ENCODE measurements around the gene EIF2S1. TPM values are rescaled to one million over a fixed set of nuclear protein-coding genes. Genes with fewer than 3 reads are reported as not detected.

Gene EIF2S1
- total and polyA plus RNA-seq, 2 donors = 71.6 to 107 TPM

DNA sequence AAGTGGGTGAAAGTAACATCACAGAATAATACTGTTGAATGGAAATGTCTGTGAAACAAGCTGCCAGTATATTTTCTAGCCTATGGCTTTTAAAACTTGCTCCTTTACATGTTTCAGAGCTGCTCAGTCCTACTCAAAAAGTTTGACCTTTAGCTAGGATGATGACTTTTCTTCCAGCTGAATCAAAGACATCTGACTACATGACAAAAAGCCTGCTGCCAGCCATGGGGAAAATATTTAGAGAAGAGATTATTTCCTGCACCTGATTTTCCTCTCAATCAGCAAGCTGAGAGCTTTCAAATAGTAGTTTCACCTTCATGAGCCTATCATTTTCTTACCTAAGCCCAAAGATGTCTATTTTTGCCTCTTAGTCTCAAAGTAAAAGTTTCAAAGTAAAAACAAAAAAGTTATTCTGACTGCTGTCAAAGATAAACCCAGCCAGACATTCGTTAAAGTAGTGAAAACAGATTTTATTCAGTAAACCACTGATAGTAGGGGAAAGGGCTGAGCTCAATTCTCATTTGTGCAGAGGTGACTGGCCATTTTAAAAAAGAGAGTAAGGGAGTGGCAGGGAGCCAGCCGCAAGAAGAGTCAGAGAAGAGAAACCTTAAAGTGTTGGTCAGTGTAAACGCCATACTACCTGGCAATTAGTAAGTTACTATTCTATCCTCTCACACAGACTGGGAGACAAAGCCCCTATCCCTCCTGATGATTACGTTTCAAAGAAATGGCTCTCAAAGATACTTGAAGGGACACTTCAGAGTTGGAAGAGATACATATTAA lies 2.8 kb upstream of the EIF2S1 start:
- H3K4me1 ChIP-seq (ENCODE audit: insufficient read depth) = peaks cover 6% of the 10 kb centered on the region
- no peak overlapping the region for H3K4me3 ChIP-seq (ENCODE audit: low read depth, low read length)
- DNase-seq (ENCODE audit: extremely low spot score) = no peak
- H3K36me3 ChIP-seq (ENCODE audit: insufficient read depth) = no peaks in the 10 kb centered on the region
- WGBS = 58% methylated on average over 4 of the region's 4 CpGs
- no peak overlapping the region for H3K27ac ChIP-seq (ENCODE audit: low read depth)

DNA sequence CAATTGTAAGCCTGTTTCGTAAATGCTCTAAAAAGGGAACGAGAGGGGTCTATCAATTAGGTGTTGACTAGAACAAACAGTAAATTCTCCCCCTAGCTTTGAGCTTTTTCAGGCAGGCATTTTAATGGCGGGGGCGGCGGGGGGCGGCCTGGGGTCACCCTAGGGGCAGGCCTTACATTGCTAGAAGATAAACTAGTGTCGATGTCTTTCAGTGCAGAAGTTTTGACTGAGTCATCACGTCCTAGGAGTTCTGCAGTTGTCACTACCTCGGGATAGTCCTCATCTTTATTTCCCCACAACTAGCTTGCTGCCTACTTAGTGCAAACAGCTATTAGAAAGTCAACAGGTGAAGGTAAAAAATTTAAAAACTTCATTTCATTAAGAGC lies 2.2 kb upstream of the EIF2S1 start:
- Histone ChIP-seq H3K36me3 (ENCODE audit: insufficient read depth) (no peaks in the 10 kb centered on the region), H3K4me1 (ENCODE audit: insufficient read depth) (peaks cover 6% of the 10 kb centered on the region), H3K27ac (ENCODE audit: low read depth) (no peak overlapping the region), H3K4me3 (ENCODE audit: low read depth, low read length) (no peak overlapping the region)
- no peak for DNase-seq (ENCODE audit: extremely low spot score)
- 64% methylated on average over 9 of the region's 9 CpGs for WGBS

DNA sequence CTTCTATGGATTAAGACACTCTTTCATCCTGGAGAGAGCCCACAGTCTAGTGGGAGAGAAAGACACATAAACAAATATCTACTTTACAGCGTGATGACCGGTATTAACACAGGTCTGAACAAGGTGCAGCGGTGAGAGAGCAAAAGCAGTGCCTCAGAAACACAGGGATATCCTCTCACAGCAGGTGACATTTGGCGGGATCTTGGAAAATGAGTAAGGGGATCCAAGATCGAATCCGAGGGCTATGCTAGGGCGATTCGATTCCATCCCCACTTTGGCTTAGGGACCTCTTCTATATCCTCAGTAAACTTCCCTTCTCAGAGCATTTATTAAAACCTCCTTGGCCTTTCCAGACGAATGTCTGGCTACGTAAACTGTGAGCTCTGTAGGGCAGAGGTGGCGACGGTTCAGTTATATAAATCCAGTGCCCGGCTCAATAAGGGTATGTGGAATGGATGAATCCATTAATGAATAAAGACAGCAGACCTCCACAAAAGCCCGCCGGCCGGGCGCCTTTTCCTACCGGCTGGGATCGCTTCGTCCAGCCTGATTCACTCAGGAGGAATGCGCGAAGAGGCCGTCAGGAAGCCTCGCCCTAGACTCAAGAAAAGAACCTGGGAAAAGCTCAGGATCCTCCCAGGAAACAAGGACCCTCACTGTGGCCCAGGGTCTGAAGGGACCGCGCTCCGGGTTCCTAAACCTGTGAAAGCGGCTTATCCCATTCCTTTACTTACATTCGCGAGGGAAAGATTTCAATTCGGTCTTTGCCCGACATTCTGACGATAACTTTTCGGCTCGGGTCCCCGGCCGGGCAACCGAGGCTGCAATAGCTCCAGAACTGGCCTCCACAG lies 979 bp upstream of the EIF2S1 start:
- no peak for DNase-seq (ENCODE audit: extremely low spot score)
- H3K4me1 ChIP-seq (ENCODE audit: insufficient read depth) = peaks cover 6% of the 10 kb centered on the region
- peak overlapping the region; percentile 72 for H3K4me3 ChIP-seq (ENCODE audit: low read depth, low read length)
- peak overlapping the region; percentile 87 for H3K27ac ChIP-seq (ENCODE audit: low read depth)
- WGBS = 1% methylated on average over 38 of the region's 38 CpGs
- H3K36me3 ChIP-seq (ENCODE audit: insufficient read depth) = no peaks in the 10 kb centered on the region

DNA sequence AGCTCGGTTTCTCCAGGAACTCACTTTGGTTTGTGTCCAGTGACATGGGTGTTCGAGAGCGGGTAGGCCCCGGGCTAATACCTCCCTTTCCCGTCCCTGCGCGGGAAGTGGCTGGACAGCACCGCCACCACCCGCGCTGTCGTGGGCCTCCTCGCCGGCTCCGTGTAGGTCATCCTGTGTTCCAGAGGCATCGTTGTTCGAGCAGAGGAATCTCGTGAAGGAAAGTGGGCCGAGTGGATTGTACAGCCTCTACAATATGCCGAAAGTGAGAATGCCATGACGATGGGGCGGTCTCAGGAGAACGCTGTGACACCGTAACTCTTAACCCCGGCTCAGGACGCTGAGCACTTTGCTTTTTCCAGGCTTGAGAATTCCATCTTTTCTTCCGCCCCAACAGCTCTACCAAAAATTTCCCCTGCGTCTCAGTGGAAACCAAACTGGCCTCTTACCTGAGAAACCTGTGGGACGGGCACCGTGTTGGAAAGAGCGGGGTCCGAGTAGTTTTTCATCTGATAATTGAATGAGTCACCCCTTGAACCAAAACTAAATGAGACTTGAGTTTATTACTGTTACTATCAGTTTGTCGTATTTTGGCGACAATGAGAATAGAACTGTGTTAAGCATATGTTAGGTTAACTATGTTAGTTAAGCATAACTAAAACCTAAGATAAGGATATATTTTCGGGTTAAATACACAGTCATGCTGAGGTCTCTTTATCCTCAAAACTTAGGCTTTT lies 510 bp downstream of the EIF2S1 start:
- Histone ChIP-seq H3K4me1 (ENCODE audit: insufficient read depth) (peaks cover 6% of the 10 kb centered on the region), H3K36me3 (ENCODE audit: insufficient read depth) (no peaks in the 10 kb centered on the region), H3K4me3 (ENCODE audit: low read depth, low read length) (peak overlapping the region; percentile 63), H3K27ac (ENCODE audit: low read depth) (no peak overlapping the region)
- WGBS = 1% methylated on average over 34 of the region's 34 CpGs
- no peak for DNase-seq (ENCODE audit: extremely low spot score)

DNA sequence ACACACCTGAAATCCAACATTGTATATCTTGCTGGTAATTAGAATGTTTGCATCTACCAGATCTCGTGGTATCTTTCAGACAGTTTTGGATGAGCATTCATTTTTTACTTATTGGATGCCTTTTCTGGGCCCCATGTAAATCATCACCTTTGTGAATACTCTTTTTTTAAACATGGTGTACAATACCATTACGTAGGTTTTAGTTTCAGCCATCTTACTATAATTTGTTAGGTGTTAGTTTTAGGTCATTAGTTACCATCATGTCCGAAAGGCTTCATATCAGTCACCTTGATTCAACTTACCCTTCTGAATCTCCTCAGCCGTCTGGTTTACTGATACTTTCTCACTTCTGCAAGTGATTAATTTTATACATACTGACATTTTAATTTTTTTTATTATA lies 5.3 kb downstream of the EIF2S1 start:
- peaks cover 2% of the 10 kb centered on the region for H3K36me3 ChIP-seq (ENCODE audit: insufficient read depth)
- peaks cover 4% of the 10 kb centered on the region for H3K4me1 ChIP-seq (ENCODE audit: insufficient read depth)

DNA sequence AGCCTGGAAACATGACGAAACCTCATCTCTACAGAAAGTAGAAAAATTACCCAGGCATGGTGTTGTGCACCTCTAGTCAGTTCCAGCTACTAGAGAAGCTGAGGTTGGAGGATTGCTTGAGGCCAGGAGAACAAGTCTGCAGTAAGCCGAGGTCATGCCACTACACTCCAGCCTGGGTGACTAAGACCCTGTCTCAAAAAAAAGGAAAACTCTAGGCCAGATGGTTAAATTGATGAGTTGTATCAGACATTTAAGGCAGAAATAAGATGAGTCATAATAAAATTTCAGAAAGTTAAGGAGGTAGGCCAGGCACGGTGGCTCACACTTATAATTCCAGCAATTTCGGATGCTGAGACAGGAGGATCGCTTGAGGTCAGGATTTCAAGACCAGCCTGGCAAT lies 10.7 kb downstream of the EIF2S1 start:
- 85% methylated on average over 5 of the region's 5 CpGs for WGBS
- Histone ChIP-seq H3K4me3 (ENCODE audit: low read depth, low read length) (no peak overlapping the region), H3K36me3 (ENCODE audit: insufficient read depth) (peaks cover 2% of the 10 kb centered on the region), H3K27ac (ENCODE audit: low read depth) (no peak overlapping the region), H3K4me1 (ENCODE audit: insufficient read depth) (no peaks in the 10 kb centered on the region)
- DNase-seq (ENCODE audit: extremely low spot score) = no peak

More for the DNA sequence above, 5.3 kb downstream of the EIF2S1 start:
- Histone ChIP-seq H3K4me3 (ENCODE audit: low read depth, low read length) (no peak overlapping the region), H3K27ac (ENCODE audit: low read depth) (no peak overlapping the region)
- no peak for DNase-seq (ENCODE audit: extremely low spot score)
- 94% methylated on average over 4 of the region's 4 CpGs for WGBS

DNA sequence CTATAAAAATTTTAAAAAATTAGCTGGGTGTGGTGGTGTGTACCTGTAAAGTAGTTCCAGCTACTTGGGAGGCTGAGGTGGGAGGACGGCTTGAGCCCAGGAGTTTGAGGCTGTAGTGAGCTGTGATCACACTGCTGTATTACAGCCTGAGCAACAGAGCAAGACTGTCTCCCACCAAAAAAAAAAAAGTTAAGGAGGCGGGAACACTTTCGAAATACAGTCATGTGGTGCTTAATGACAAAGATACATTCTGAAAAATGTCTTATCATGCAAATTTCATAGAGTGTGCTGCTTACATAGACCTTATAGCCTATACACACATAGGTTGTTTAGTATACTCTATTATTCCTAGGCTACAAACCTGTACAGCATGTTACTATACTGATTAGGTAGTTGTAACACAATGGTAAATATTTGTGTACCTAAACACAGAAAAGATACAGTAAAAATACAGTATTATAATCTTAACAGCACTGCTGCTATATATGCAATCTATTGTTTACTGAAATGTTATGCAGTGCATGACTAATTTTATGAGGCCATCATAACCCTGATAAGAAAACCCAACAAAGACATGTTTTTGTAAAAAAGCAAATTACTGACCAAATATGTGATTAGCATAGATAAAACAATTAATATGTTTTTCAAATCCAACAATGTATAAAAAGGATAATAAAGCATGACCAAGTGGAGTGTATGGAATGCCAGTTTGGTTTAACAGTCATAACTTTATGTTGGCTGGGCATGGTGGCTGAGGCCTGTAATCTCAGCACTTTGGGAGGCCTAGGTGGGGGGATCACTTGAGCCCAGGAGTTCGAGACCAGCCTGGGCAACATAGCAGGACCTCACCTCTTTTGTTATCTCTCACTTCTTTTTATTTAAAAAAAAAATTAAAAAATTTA lies 11.4 kb downstream of the EIF2S1 start:
- DNase-seq (ENCODE audit: extremely low spot score) = no peak
- Histone ChIP-seq H3K27ac (ENCODE audit: low read depth) (no peak overlapping the region), H3K36me3 (ENCODE audit: insufficient read depth) (peaks cover 2% of the 10 kb centered on the region), H3K4me3 (ENCODE audit: low read depth, low read length) (no peak overlapping the region), H3K4me1 (ENCODE audit: insufficient read depth) (no peaks in the 10 kb centered on the region)
- WGBS = 96% methylated on average over 4 of the region's 4 CpGs

DNA sequence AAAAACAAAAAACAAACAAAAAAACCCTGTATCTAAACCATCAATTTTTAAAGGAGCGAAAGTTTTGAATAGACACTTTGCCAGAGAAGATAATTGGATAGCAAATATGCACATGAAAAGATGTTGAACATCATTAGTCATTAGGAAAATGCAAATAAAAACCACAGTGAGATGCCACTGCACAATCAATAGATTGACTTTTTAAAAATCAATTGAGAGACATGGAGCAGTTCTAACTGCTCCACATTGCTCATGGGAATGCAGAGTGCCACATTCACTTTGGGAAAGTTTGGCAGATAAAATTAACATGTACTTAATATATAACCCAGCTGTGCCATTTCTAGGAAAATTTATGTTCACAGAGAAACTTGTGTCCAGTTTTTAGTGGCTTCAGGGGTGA lies 12.7 kb downstream of the EIF2S1 start:
- no peak overlapping the region for H3K27ac ChIP-seq (ENCODE audit: low read depth)
- 100% methylated on average over 1 of the region's 1 CpG for WGBS
- H3K4me3 ChIP-seq (ENCODE audit: low read depth, low read length) = no peak overlapping the region
- DNase-seq (ENCODE audit: extremely low spot score) = no peak
- H3K36me3 ChIP-seq (ENCODE audit: insufficient read depth) = no peaks in the 10 kb centered on the region
- no peaks in the 10 kb centered on the region for H3K4me1 ChIP-seq (ENCODE audit: insufficient read depth)

DNA sequence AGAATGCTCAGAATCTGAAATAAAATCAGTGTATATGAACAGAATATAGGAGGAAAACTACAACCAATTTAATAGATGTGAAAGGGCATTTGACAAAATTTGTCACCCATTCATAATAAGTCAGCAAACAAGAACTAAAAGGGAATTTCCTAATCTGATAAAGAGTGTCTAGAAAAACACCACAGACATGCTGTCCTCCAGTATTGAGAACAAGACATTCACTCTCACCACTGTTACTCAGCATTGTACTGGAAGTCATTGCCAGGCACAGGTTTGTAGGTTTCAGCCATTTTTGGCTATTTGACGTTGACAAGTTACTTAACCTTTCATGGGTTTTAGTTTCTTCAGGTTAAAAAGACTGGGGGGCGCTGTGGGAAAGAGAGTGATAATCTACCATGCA lies 13.2 kb downstream of the EIF2S1 start:
- Histone ChIP-seq H3K36me3 (ENCODE audit: insufficient read depth) (no peaks in the 10 kb centered on the region), H3K4me1 (ENCODE audit: insufficient read depth) (no peaks in the 10 kb centered on the region), H3K27ac (ENCODE audit: low read depth) (no peak overlapping the region), H3K4me3 (ENCODE audit: low read depth, low read length) (no peak overlapping the region)
- DNase-seq (ENCODE audit: extremely low spot score) = no peak
- WGBS = 80% methylated on average over 2 of the region's 2 CpGs

DNA sequence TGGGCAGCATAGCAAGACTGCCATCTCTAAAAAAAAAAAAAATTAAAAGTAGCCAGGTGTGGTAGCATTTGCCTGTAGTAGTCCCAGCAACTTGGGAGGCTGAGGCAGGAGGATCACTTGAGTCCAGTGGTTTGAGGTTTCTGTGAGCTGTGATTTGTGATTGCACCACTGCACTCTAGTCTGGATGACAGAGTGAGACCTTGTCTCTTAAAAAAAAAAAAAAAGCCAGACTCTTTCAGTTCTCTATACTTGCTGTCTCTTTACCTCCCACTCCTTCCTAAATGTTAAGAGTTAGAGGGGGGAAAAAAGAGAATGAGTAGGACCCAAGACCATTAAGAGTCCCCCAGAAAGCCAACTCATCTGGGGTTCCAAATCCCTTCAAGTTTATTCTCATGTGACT lies 17.8 kb downstream of the EIF2S1 start:
- H3K27ac ChIP-seq (ENCODE audit: low read depth) = no peak overlapping the region
- no peaks in the 10 kb centered on the region for H3K4me1 ChIP-seq (ENCODE audit: insufficient read depth)
- H3K36me3 ChIP-seq (ENCODE audit: insufficient read depth) = peaks cover 4% of the 10 kb centered on the region
- H3K4me3 ChIP-seq (ENCODE audit: low read depth, low read length) = no peak overlapping the region
- DNase-seq (ENCODE audit: extremely low spot score) = no peak

DNA sequence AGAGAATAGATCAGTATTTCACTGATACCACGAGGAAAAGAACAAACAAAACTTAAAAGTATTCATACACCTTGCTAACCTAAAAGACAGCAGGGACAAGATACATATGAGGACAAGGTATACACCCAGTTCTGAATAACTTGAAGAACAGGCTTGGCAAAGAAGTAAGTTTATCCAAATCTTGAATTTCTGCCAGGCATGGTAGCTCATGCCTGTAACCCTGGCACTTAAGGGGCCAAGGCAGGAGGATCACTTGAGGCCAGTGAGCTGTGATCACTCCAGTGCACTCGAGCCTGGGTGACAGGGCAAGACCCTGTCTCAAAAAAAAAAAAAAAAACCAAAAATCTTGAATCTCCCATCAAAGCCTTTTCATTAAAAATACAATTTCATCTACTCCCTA lies 25.0 kb downstream of the EIF2S1 start:
- H3K4me3 ChIP-seq (ENCODE audit: low read depth, low read length) = no peak overlapping the region
- H3K4me1 ChIP-seq (ENCODE audit: insufficient read depth) = no peaks in the 10 kb centered on the region
- H3K27ac ChIP-seq (ENCODE audit: low read depth) = no peak overlapping the region
- WGBS = 68% methylated on average over 2 of the region's 2 CpGs
- no peak for DNase-seq (ENCODE audit: extremely low spot score)
- H3K36me3 ChIP-seq (ENCODE audit: insufficient read depth) = peaks cover 11% of the 10 kb centered on the region

DNA sequence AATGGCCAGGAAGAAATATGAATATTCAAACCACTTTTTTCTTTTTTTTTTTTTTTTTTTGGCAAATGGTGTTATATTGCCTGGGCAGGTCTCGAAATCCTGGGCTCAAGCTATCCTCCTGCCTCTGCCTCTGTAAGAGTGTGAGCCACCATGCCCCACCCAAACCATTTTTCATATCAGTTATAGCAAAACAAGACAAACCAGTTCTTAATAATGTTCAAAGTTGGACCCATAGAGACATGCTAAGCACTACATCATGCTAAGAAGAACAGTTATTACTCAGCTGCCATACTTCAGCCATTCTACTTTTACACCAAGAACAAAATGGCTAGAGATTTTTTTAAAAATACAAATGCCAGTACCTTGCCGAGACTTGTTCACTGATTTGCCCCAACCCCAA lies 25.5 kb downstream of the EIF2S1 start:
- Histone ChIP-seq H3K36me3 (ENCODE audit: insufficient read depth) (peaks cover 11% of the 10 kb centered on the region), H3K27ac (ENCODE audit: low read depth) (no peak overlapping the region), H3K4me3 (ENCODE audit: low read depth, low read length) (no peak overlapping the region), H3K4me1 (ENCODE audit: insufficient read depth) (no peaks in the 10 kb centered on the region)
- 90% methylated on average over 2 of the region's 2 CpGs for WGBS
- DNase-seq (ENCODE audit: extremely low spot score) = no peak

DNA sequence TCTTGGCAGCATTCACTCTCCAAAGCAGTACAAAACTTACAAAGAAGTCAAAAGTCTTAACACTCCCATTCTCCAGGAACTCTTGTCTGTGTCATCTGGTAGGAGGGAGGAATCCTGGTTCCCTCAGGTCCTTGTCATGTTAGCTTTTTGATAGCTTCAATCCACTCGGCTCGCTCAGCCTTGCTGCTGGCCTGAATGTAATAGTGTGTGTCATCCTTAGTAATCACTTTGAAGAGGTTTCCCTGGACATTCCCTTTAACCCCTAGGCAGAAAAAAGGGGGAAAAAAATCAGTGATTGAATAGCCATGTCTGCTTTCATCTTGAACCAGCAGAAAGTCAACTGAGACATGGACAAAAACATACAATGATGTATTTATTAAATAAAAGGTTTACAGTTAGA lies 27.1 kb downstream of the EIF2S1 start:
- 76% methylated on average over 2 of the region's 2 CpGs for WGBS
- no peak for DNase-seq (ENCODE audit: extremely low spot score)
- no peak overlapping the region for H3K27ac ChIP-seq (ENCODE audit: low read depth)
- H3K4me1 ChIP-seq (ENCODE audit: insufficient read depth) = no peaks in the 10 kb centered on the region
- H3K36me3 ChIP-seq (ENCODE audit: insufficient read depth) = peaks cover 11% of the 10 kb centered on the region
- H3K4me3 ChIP-seq (ENCODE audit: low read depth, low read length) = no peak overlapping the region
